ENCODE data around the gene TATDN2.
"Not testable (repeated sequence)": the region's sequence is repeated elsewhere in the genome, so short reads cannot be mapped to it uniquely, and the experiment has no call there.

The TATDN2 gene

GRCh38 chr3:10289787-10290355, 41.6 kb downstream of the TATDN2 start:
- in situ Hi-C loops (cut with MboI; ENCODE audit: low sequenced_read_pairs): no loop called here

GRCh38 chr3:10290481-10291176, 42.4 kb downstream of the TATDN2 start:
- in situ Hi-C loops (cut with MboI; ENCODE audit: low sequenced_read_pairs): no loop called here

- in situ Hi-C loops (cut with MboI; ENCODE audit: low sequenced_read_pairs): no loop called here
These were observed 43.4 kb downstream of the TATDN2 start for GRCh38 chr3:10291641-10292040.

GRCh38 chr3:10292505-10293419, 44.5 kb downstream of the TATDN2 start, which contains the start of gene GHRL:
Gene GHRL, minus strand, starts transcription at chr3:10292947. Its CDS starts 2,767 bp downstream, at chr3:10290180.
- in situ Hi-C loops (cut with MboI; ENCODE audit: low sequenced_read_pairs): no loop called here

GRCh38 chr3:10294030-10294586, 45.8 kb downstream of the TATDN2 start:
- in situ Hi-C loops (cut with MboI; ENCODE audit: low sequenced_read_pairs): no loop called here

- in situ Hi-C loops (cut with MboI; ENCODE audit: low sequenced_read_pairs): not testable (repeated sequence)
These were observed 49.8 kb downstream of the TATDN2 start for GRCh38 chr3:10298064-10298463.

- in situ Hi-C loops (cut with MboI; ENCODE audit: low sequenced_read_pairs): no loop called here
These were observed 50.9 kb downstream of the TATDN2 start for GRCh38 chr3:10299175-10299574.

GRCh38 chr3:10299679-10300078, 51.4 kb downstream of the TATDN2 start:
- in situ Hi-C loops (cut with MboI; ENCODE audit: low sequenced_read_pairs): no loop called here

- in situ Hi-C loops (cut with MboI; ENCODE audit: low sequenced_read_pairs): no loop called here
These were observed 51.8 kb downstream of the TATDN2 start for GRCh38 chr3:10300087-10300486.

GRCh38 chr3:10303105-10303504, 54.8 kb downstream of the TATDN2 start:
- in situ Hi-C loops (cut with MboI; ENCODE audit: low sequenced_read_pairs): no loop called here

GRCh38 chr3:10303785-10304184, 55.5 kb downstream of the TATDN2 start:
- in situ Hi-C loops (cut with MboI; ENCODE audit: low sequenced_read_pairs): no loop called here

- in situ Hi-C loops (cut with MboI; ENCODE audit: low sequenced_read_pairs): no loop called here
These were observed 56.6 kb downstream of the TATDN2 start for GRCh38 chr3:10304905-10305304.

GRCh38 chr3:10305331-10305902, 57.2 kb downstream of the TATDN2 start:
- in situ Hi-C loops (cut with MboI; ENCODE audit: low sequenced_read_pairs): no loop called here

GRCh38 chr3:10306156-10306555, 57.9 kb downstream of the TATDN2 start:
- in situ Hi-C loops (cut with MboI; ENCODE audit: low sequenced_read_pairs): no loop called here

GRCh38 chr3:10308678-10309077, 60.4 kb downstream of the TATDN2 start:
- in situ Hi-C loops (cut with MboI; ENCODE audit: low sequenced_read_pairs): no loop called here

- in situ Hi-C loops (cut with MboI; ENCODE audit: low sequenced_read_pairs): no loop called here
These were observed 61.5 kb downstream of the TATDN2 start for GRCh38 chr3:10309736-10310135.

- in situ Hi-C loops (cut with MboI; ENCODE audit: low sequenced_read_pairs): no loop called here
These were observed 62.3 kb downstream of the TATDN2 start for GRCh38 chr3:10310578-10310977.

- in situ Hi-C loops (cut with MboI; ENCODE audit: low sequenced_read_pairs): no loop called here
These were observed 63.5 kb downstream of the TATDN2 start for GRCh38 chr3:10311710-10312109.

- in situ Hi-C loops (cut with MboI; ENCODE audit: low sequenced_read_pairs): no loop called here
These were observed 64.1 kb downstream of the TATDN2 start for GRCh38 chr3:10312391-10312790.

- in situ Hi-C loops (cut with MboI; ENCODE audit: low sequenced_read_pairs): no loop called here
These were observed 64.6 kb downstream of the TATDN2 start for GRCh38 chr3:10312861-10313260.

- in situ Hi-C loops (cut with MboI; ENCODE audit: low sequenced_read_pairs): no loop called here
These were observed 66.8 kb downstream of the TATDN2 start for GRCh38 chr3:10315101-10315500.
